B cell (primary cell): Measurements from ENCODE around the gene SSC4D. TPM values are rescaled to one million over a fixed set of nuclear protein-coding genes. Genes with fewer than 3 reads are reported as not detected.

Experiments used
- ATAC-seq: fragments of 200-7000 bp; cut with Tn5 transposase; one replicate; pipeline ENCODE4 v1.10.0; 2021; ENCODE audit warnings: low read depth, mild to moderate bottlenecking, moderate number of reproducible peaks, moderate library complexity
- CTCF ChIA-PET: fragments of 350-600 bp; sonication (Branson Sonifier 250); formaldehyde crosslinking; loops from one replicate; lab custom pipeline; 2021; ENCODE audit warnings: antibody characterized with exemption, inconsistent platforms; lab: Charles Lee
- POLR2A ChIA-PET: fragments of 350-600 bp; sonication (Branson Sonifier 250); formaldehyde crosslinking; loops from one replicate; lab custom pipeline; 2021; ENCODE audit warnings: antibody characterized with exemption; lab: Charles Lee
- DNase-seq: peaks from one replicate; pipeline ENCODE4 v3.0.0; 2013
- H2AFZ ChIP-seq: 2 replicates; pipeline ENCODE4 v1.6.1; 2012; ENCODE audit warnings: mild to moderate bottlenecking, low read depth, low read length; ENCODE audit not compliant: insufficient read depth, poor library complexity, severe bottlenecking
- H3K27ac ChIP-seq, 2 donors: 1 replicate in 1 of 2; 2 replicates in 1 of 2; pipeline ENCODE4 v1.5.1; 2012 to 2013; ENCODE audit warnings: low read length in 2 of 2, mild to moderate bottlenecking in 2 of 2, moderate library complexity in 1 of 2
- H3K27me3 ChIP-seq, 4 experiments: fragments of 200-600 bp in 1 of 4; sonication (generic) in 1 of 4; replicated peaks in 1 of 4; 1 replicate in 2 of 4; 2 replicates in 2 of 4; pipeline versions ENCODE4 v1.6.1 to v1.7.0; 2013 to 2016; ENCODE audit warnings: low read length in 3 of 4, mild to moderate bottlenecking in 2 of 4, mixed read lengths in 1 of 4, moderate library complexity in 1 of 4; ENCODE audit not compliant: insufficient read depth in 4 of 4, control insufficient read depth in 3 of 4; ENCODE audit errors: control extremely low read depth in 1 of 4
- H3K36me3 ChIP-seq, 2 experiments: replicated peaks in 1 of 2; 1 replicate in 1 of 2; 2 replicates in 1 of 2; pipeline versions ENCODE4 v1.6.1 to v1.7.1; 2013; ENCODE audit warnings: low read length in 1 of 2; ENCODE audit not compliant: insufficient read depth in 2 of 2, control insufficient read depth in 1 of 2; ENCODE audit errors: control extremely low read depth in 1 of 2, extremely low read depth in 1 of 2
- H3K4me1 ChIP-seq, 2 donors: fragments of 200-600 bp in 1 of 2; sonication (generic) in 1 of 2; 1 replicate in 1 of 2; 2 replicates in 1 of 2; pipeline versions ENCODE4 v1.5.1 to v1.6.1; 2013 to 2017; ENCODE audit warnings: low read length in 2 of 2; ENCODE audit not compliant: control insufficient read depth in 2 of 2, insufficient read depth in 2 of 2
- H3K4me2 ChIP-seq: replicated peaks from 2 replicates; pipeline ENCODE3; 2012; ENCODE audit warnings: mild to moderate bottlenecking, low read depth, low read length; ENCODE audit not compliant: poor library complexity, severe bottlenecking
- H3K4me3 ChIP-seq, 5 experiments: fragments of 200-600 bp in 1 of 5; sonication (generic) in 1 of 5; 1 replicate in 3 of 5; 2 replicates in 2 of 5; pipeline versions ENCODE4 v1.5.1 to v1.7.0; 2011 to 2016; ENCODE audit warnings: low read length in 4 of 5, mild to moderate bottlenecking in 4 of 5, low read depth in 2 of 5, control low read depth in 1 of 5, moderate library complexity in 1 of 5; ENCODE audit not compliant: insufficient read depth in 1 of 5; ENCODE audit errors: control extremely low read depth in 1 of 5, extremely low read depth in 1 of 5
- H3K79me2 ChIP-seq: fragments of 200-600 bp; sonication (generic); one replicate; pipeline ENCODE4 v1.6.0; 2016; ENCODE audit warnings: low read length; ENCODE audit not compliant: control insufficient read depth, insufficient read depth
- H3K9ac ChIP-seq: fragments of 200-600 bp; sonication (generic); 2 replicates; pipeline ENCODE4 v1.6.1; 2017; ENCODE audit warnings: mild to moderate bottlenecking, low read length, moderate library complexity
- H3K9me3 ChIP-seq, 3 donors: one replicate each; pipeline versions ENCODE4 v1.6.1 to v1.7.1; 2013; ENCODE audit warnings: low read length in 2 of 3; ENCODE audit not compliant: control insufficient read depth in 2 of 3, insufficient read depth in 1 of 3; ENCODE audit errors: control extremely low read depth in 1 of 3
- H4K20me1 ChIP-seq: 2 replicates; pipeline ENCODE4 v1.6.0; 2012; ENCODE audit warnings: mild to moderate bottlenecking, low read length; ENCODE audit not compliant: insufficient read depth, control insufficient read depth, poor library complexity, severe bottlenecking
- H3K27ac Mint-ChIP-seq: one replicate; pipeline ENCODE4 v1.8.0; 2021; ENCODE audit warnings: mixed read lengths
- H3K27me3 Mint-ChIP-seq: one replicate; pipeline ENCODE4 v1.8.0; 2021; ENCODE audit warnings: mixed read lengths
- H3K4me1 Mint-ChIP-seq: one replicate; pipeline ENCODE4 v1.8.0; 2021; ENCODE audit warnings: mixed read lengths
- H3K4me3 Mint-ChIP-seq: one replicate; pipeline ENCODE4 v1.8.0; 2021; ENCODE audit warnings: mixed read lengths
- H3K9me3 Mint-ChIP-seq: one replicate; pipeline ENCODE4 v1.8.0; 2022; ENCODE audit warnings: mixed read lengths; ENCODE audit not compliant: insufficient read depth
- EZH2 ChIP-seq: IDR thresholded peaks from 2 replicates; pipeline ENCODE4 v1.6.1; 2012; ENCODE audit warnings: borderline replicate concordance, low read depth, mild to moderate bottlenecking, moderate library complexity, low read length; ENCODE audit not compliant: insufficient read depth, poor library complexity, severe bottlenecking
- WGBS: methylation state at CpG from one replicate; pipeline ENCODE4 v1.1.5; 2013; ENCODE audit warnings: missing lambda C conversion rate; ENCODE audit not compliant: insufficient coverage; 5-methylcytosine and 5-hydroxymethylcytosine counted together
- intact Hi-C: fragments of 100-400 bp; cut with micrococcal nuclease; formaldehyde crosslinking; loops from one replicate; pipeline ENCODE4 v1.10.0; 2022
- polyA plus RNA-seq: library from polyadenylated mRNA; depleted of rRNA; stranded (reverse); fragments of >200 nt; gene quantifications from 2 replicates; pipeline ENCODE4 v1.2.3, GENCODE V29; 2012
- total RNA-seq, 2 donors: library from RNA; stranded (reverse); fragments of 120-200 nt in 1 of 2; gene quantifications; 1 replicate in 1 of 2; 2 replicates in 1 of 2; pipeline versions ENCODE4 v1.2.3 to v1.2.4, GENCODE V29; 2013 to 2022
- TF ChIP-seq, protein P1 (sequence below): fragments of 200-600 bp; IDR thresholded peaks from one replicate; pipeline ENCODE4 v1.8.0; 2022; ENCODE audit warnings: antibody characterized with exemption, mild to moderate bottlenecking

Gene SSC4D
- total and polyA plus RNA-seq, 2 donors (not counting 1 experiment from before 2014, with no cell fraction given) = 0.16 TPM; not detected in 1

DNA sequence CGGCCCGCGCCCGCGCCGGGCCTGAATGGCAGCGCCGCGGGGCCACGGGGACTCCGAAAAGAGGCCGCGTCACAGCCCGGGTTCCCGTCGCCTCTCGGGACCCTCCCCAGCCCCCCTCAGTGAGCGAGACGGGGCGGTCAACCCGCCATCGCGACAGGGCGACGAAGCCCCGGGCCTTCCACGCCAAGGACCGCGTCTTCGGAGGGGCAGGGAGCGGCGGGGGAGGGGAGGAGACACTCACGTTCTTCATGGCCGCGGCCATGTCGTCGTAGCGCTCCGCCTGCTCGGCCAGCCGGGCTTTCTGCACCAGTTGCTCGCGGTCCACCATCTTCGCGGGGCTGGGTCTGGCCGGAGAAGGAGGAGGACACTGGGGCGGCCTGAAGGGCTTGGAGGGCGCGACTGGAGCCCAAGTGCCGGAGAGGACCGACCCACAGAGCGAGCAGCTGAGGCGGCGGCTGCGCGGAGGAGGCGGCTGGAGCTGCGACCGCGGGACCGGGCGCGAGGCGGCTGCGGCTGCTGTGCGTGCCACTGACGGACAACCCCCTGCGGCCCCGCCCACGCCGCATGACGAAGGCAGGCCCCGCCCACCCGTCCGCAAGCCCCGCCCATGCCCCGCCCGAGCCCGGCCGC is 50.9 kb downstream of the SSC4D start, which contains the start of gene YWHAG:
TSS of gene YWHAG (minus strand) at position 511 of the 630 bp plus-strand sequence. CDS start at position 328, 183 bp downstream.
- WGBS = under 1% methylated on average over 77 of the region's 80 CpGs
- Histone ChIP-seq H3K4me2 (peak within 1 kb of the TSS; percentile 98), H3K79me2 (peaks cover 50% of the 10 kb centered on the region), H3K4me3 (peak within 1 kb of the TSS; percentile 89 to 99 (median 95)), H3K9me3 (no peaks in the 10 kb centered on the region), H2AFZ (peak within 1 kb of the TSS; percentile 87), H3K4me1 (peaks cover 17 to 19% of the 10 kb centered on the region in 2 donors), H4K20me1 (peaks cover 50% of the 10 kb centered on the region), H3K27me3 (no peaks in the 10 kb centered on the region), H3K27ac (peak within 1 kb of the TSS; percentile 90 to 94), H3K9ac (peak within 1 kb of the TSS; percentile 97), H3K36me3 (peaks cover 4 to 10% of the 10 kb centered on the region in 2 experiments)
- DNase-seq (peak; percentile 95), ATAC-seq (peak; percentile 76)
- H3K4me1 Mint-ChIP-seq = peaks cover 35% of the 10 kb centered on the region
- H3K27me3 Mint-ChIP-seq = no peaks in the 10 kb centered on the region
- TF ChIP-seq, protein P1, sequence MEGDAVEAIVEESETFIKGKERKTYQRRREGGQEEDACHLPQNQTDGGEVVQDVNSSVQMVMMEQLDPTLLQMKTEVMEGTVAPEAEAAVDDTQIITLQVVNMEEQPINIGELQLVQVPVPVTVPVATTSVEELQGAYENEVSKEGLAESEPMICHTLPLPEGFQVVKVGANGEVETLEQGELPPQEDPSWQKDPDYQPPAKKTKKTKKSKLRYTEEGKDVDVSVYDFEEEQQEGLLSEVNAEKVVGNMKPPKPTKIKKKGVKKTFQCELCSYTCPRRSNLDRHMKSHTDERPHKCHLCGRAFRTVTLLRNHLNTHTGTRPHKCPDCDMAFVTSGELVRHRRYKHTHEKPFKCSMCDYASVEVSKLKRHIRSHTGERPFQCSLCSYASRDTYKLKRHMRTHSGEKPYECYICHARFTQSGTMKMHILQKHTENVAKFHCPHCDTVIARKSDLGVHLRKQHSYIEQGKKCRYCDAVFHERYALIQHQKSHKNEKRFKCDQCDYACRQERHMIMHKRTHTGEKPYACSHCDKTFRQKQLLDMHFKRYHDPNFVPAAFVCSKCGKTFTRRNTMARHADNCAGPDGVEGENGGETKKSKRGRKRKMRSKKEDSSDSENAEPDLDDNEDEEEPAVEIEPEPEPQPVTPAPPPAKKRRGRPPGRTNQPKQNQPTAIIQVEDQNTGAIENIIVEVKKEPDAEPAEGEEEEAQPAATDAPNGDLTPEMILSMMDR = no peak
- no peak for TF ChIP-seq EZH2
- H3K27ac Mint-ChIP-seq = peak within 1 kb of the TSS; percentile 99
- ChIA-PET POLR2A (interaction anchor here (0.6 to 2.5 kb wide), 4 partner anchors 34 to 192 kb away, joined by 3 to 13 read pairs (median 6); no protein-coding TSS in a partner anchor), CTCF (interaction anchor here (0.8 to 4.8 kb wide), 5 partner anchors 27 to 181 kb away, joined by 3 to 25 read pairs (median 12); no protein-coding TSS in a partner anchor)
- intact Hi-C loops = loop anchor here (1.0 to 5.0 kb wide), 9 partner anchors 35 to 764 kb away; partner anchors contain the start of genes CCDC146, HSPB1, MDH2 and STYXL1
- H3K9me3 Mint-ChIP-seq = no peaks in the 10 kb centered on the region
- peak within 1 kb of the TSS; percentile 93 for H3K4me3 Mint-ChIP-seq
